Stimulated activated CD8-positive, alpha-beta memory T cell treated with anti-CD3 and anti-CD28 coated beads, Interleukin-4, amount 100 ng/mL, for 48 hours (primary cell): ENCODE results near the gene AATK.

Experiments
- DNase-seq: peaks from one replicate; pipeline ENCODE4 v3.0.0-alpha.2; 2020

AATK gene, protein sequence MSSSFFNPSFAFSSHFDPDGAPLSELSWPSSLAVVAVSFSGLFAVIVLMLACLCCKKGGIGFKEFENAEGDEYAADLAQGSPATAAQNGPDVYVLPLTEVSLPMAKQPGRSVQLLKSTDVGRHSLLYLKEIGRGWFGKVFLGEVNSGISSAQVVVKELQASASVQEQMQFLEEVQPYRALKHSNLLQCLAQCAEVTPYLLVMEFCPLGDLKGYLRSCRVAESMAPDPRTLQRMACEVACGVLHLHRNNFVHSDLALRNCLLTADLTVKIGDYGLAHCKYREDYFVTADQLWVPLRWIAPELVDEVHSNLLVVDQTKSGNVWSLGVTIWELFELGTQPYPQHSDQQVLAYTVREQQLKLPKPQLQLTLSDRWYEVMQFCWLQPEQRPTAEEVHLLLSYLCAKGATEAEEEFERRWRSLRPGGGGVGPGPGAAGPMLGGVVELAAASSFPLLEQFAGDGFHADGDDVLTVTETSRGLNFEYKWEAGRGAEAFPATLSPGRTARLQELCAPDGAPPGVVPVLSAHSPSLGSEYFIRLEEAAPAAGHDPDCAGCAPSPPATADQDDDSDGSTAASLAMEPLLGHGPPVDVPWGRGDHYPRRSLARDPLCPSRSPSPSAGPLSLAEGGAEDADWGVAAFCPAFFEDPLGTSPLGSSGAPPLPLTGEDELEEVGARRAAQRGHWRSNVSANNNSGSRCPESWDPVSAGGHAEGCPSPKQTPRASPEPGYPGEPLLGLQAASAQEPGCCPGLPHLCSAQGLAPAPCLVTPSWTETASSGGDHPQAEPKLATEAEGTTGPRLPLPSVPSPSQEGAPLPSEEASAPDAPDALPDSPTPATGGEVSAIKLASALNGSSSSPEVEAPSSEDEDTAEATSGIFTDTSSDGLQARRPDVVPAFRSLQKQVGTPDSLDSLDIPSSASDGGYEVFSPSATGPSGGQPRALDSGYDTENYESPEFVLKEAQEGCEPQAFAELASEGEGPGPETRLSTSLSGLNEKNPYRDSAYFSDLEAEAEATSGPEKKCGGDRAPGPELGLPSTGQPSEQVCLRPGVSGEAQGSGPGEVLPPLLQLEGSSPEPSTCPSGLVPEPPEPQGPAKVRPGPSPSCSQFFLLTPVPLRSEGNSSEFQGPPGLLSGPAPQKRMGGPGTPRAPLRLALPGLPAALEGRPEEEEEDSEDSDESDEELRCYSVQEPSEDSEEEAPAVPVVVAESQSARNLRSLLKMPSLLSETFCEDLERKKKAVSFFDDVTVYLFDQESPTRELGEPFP (N-terminal part only)

GRCh38 chr17:81166033-81166492, at the start of gene AATK:
Gene AATK (minus strand): TSS chr17:81166221. CDS start chr17:81165992, 229 bp downstream.
- no peak for DNase-seq

DNA sequence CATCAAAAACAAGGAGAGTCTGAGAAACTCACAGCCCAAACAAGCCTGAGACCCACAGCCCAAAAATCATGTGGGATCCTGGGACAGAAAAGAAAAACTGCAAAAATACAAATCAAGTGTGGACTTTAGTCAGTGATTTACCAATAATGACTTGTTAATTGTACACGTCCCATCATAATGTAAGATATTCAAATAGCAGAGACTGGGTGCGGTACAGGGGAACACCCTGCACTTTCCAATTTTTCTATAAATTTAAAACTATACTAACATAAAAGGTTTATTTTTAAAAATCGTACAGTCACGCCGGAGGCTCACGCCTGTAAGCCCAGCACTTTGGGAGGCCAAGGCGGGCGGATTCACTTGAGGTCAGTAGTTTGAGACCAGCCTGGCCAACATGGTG, 48.0 kb upstream of the AATK start:
- no peak for DNase-seq

DNA sequence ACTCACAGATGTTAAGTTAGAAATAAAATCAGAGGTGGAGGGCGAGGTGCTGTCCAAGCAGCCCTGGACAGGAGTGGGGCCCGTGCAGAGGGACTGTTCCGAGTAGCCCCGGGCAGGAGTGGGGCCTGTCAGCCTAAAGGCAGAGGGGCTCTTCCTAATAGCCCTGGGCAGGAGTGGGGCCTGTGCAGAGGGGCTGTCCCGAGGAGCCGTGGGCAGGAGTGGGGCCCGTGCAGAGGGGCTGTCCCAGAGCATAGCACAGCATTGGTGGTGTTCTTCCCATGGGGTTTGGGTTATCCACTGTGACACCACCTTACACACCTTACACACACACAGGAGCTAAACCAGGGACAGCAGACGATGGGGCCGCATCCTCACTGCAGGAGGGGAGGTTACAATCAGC, 46.3 kb upstream of the AATK start:
- no peak for DNase-seq

- no peak for DNase-seq
Observed at GRCh38 chr17:81210868-81211267, 44.8 kb upstream of the AATK start.

- DNase-seq: no peak
Observed at GRCh38 chr17:81210466-81210865, 44.4 kb upstream of the AATK start.

DNA sequence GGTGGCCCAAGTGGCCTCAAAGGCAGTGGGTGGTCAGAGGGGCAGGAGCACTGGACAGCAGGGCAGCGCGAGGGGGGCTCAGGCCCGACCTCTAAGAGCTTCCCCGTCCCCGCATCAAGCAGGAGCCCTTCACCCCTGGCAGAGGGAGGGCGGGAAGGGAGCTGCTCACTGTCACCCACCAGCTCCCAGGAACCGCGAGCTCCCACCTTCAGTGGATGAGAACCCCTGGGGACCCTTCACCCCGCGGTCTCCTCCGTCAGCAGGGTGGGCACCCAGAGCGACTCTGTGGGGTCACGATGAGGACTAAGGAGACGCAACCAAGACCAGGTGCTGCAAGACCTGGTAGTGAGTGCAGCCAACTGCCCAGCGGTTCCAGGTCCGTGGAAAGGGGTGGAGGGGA, 43.1 kb upstream of the AATK start:
- no peak for DNase-seq

DNA sequence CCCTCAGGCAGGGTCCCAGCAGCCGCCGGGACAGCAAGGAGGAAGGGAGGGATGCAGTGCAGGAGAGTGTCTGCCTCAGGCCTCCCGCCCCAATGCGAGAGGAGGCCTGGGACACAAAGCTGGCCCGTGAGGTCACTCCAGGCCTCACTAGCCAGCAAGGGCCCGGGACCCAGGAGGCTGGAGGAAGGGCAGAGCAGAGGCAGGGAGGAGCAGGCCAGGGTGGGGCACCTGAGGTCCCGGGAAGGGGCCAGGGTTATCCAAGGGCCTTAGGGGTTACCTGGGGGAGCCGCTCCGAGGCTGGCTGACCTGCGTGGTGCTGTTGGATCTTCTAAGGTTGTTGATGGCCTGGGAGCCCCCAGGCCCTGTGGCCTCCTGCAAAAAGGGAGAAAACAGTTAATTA, 42.6 kb upstream of the AATK start:
- DNase-seq: no peak

GRCh38 chr17:81207610-81208581, 41.9 kb upstream of the AATK start:
- DNase-seq: no peak

DNA sequence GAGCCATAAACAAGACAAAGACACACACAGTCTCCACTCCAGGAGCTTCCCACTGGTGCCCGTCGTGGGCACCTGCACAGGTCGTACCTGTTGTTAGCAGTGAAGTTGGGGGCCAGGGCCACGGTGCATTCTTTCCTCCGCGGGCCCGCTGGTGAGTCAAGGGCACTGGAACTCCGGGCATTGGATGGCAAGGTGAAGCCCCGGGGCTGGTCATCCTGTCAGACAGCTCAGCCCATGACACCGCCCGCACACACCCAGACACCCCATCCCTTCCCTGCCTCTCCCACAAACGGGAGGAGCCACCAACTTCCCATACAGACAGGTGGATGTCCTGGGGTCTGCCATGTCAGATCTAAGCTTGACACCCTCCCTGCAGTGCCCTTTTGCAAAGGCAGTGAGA, 40.6 kb upstream of the AATK start:
- DNase-seq: no peak

DNA sequence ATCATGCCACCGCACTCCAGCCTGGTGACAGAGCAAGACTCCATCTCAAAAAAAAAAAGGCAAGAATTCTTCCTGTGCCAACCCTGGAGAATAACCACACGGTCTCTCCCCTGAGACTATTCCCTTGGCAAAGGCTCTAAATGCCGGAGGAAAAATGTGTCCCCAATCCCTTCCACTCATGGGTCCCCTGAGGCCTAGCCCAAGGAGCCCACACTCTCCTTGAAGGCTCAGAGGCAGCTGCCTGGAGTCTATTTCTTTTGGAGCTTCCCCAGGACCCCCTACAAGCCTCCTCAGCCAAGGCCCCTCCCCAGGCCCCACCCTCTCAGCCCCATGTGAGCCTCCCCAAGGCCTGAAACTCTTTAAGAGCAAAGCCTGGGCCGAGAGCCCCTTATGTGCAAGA, 40.1 kb upstream of the AATK start:
- DNase-seq: no peak

- no peak for DNase-seq
Observed at GRCh38 chr17:81204578-81204977, 38.6 kb upstream of the AATK start.

DNA sequence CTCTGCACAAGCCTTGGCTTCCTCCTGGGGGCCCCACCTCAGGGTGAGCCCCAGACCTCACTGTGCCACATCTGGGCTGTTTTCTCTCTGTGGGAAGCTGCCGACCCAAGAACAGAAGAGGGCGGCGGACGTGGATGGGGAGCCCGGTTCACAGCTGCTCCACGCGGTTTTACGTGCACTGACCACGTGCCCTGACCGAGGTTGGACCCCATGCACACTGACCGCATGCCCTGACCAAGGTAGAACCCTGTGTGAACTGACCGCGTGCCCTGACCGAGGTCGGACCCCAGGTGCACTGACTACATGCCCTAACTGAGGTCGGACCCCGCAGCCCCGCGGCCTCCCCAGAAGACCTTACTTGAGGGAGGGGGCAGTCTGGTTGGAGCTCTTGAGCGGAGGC, 37.1 kb upstream of the AATK start:
- DNase-seq: no peak

- DNase-seq: no peak
Observed at GRCh38 chr17:81202318-81202717, 36.3 kb upstream of the AATK start.

DNA sequence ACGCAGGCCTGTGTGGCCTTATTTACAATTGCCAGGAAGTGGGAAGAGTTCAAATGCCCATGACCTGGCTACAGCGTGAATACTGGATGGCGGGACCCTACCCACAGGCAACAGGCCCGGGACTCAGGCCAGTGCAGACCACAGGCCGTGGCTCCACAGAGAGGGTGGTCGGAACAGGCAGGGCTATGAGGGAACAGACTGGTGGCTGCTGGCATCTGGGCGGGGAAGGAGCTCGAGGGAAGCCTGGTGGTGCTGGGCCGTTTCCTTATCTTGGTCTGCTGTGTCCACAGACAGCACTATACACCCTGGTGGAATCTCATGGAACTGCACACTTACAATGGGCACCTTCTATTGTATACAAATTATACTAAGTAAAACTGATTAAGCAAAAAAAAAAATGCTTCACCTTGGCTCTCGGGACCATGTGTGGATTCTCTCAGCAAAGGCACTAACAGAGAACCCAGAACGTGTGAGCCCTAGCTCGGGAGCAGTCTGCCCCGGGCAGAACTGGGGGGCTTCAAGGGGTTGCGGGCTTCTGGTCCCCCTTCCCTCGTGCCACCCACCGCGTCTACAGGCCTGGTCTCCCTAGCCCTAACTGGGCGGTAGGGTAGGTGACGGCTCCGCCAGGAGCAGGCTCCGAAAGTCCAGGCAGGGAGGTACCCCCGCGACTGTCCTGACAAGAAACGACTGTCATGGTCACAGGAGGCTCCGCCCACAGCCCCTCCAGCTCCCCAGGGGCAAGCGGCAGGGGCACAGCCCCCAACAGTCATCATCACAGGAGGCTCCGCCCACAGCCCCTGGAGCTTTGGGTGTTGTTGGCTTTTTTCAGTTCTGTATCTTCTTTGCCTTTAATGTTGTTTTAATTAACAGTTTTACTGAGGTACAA, 34.9 kb upstream of the AATK start:
- peak; percentile 41 for DNase-seq

- no peak for DNase-seq
Observed at GRCh38 chr17:81200201-81200600, 34.2 kb upstream of the AATK start.

- no peak for DNase-seq
Observed at GRCh38 chr17:81199482-81199830, 33.4 kb upstream of the AATK start.

- no peak for DNase-seq
Observed at GRCh38 chr17:81198826-81199481, 32.9 kb upstream of the AATK start.

- DNase-seq: no peak
Observed at GRCh38 chr17:81197831-81198490, 31.9 kb upstream of the AATK start.

DNA sequence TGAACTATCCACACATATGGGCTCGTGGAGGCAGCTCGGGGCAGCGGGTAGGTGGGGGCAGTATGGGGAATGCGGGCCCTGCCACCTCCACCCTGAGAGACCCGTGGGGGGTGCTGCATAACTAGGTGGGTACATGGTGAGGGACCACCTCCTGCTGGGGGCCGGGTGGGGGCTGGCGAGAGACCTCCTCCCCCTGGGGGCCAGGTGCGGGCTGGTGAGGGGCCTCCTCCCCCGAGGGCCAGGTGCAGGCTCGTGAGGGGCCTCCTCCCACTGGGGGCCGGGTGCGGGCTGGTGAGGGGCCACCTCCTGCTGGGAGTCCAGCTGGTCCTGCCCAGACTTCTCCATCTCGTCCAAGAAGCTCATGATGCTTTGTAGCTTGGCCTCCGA, 31.4 kb upstream of the AATK start:
- no peak for DNase-seq
